Measurements from ENCODE around the gene BRIP1.

DNA sequence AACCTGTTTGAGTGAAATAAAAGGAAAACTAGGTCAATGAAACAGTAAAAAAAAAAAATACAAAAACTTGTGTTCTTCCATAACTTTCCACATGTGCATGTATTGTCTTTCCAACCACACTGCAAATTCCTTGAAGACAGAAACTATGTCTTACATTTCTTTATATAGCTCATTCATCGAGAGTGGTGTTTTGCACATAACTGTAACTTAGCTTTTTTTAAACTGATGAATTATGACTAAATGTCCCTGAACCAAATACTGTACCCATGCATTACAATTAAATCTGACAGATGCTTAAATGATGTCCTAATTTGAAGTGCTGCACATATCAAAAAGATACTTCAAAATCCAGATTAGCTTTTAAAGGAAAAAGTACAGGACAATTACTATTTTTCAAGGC lies 50.1 kb downstream of the BRIP1 start:
- TF ChIP-seq GATA2 (IDR thresholded peaks at IDR 0.05; ENCODE audit: low read depth, low read length) = no peak
- TF ChIP-seq GATA3 (IDR thresholded peaks at IDR 0.05; ENCODE audit: low read depth, low read length) = no peak
